GM12873 (cell line): ENCODE results near the gene RERGL.

ENCODE experiments used
- CTCF ChIP-seq: IDR thresholded peaks from 2 replicates; pipeline ENCODE4 v1.5.1; 2012; ENCODE audit warnings: low read depth, mild to moderate bottlenecking, moderate library complexity, low read length, control low read depth; ENCODE audit not compliant: insufficient read depth; ENCODE audit errors: missing control alignments

Gene RERGL

GRCh38 chr12:18108611-18109010, 18.6 kb upstream of the RERGL start:
- no peak for TF ChIP-seq CTCF

GRCh38 chr12:18103624-18104023, 13.6 kb upstream of the RERGL start:
- TF ChIP-seq CTCF = no peak

- no peak for TF ChIP-seq CTCF
Observed at GRCh38 chr12:18101043-18101442, 11.1 kb upstream of the RERGL start.

GRCh38 chr12:18084080-18084479, 5.9 kb downstream of the RERGL start:
- TF ChIP-seq CTCF = no peak

GRCh38 chr12:18079541-18080246, 10.3 kb downstream of the RERGL start:
- no peak for TF ChIP-seq CTCF

GRCh38 chr12:18074001-18074400, 16.0 kb downstream of the RERGL start:
- no peak for TF ChIP-seq CTCF

- no peak for TF ChIP-seq CTCF
Observed at GRCh38 chr12:18072723-18073122, 17.3 kb downstream of the RERGL start.
